HG03558 (cell line): ENCODE measurements around the gene ABLIM2.

Source experiments
- ATAC-seq: cut with Tn5 transposase; IDR thresholded peaks from one replicate; pipeline ENCODE4 v1.9.1; 2021; ENCODE audit warnings: moderate number of reproducible peaks; ENCODE audit not compliant: unreplicated experiment; ENCODE audit errors: extremely low read depth

ABLIM2 gene

DNA sequence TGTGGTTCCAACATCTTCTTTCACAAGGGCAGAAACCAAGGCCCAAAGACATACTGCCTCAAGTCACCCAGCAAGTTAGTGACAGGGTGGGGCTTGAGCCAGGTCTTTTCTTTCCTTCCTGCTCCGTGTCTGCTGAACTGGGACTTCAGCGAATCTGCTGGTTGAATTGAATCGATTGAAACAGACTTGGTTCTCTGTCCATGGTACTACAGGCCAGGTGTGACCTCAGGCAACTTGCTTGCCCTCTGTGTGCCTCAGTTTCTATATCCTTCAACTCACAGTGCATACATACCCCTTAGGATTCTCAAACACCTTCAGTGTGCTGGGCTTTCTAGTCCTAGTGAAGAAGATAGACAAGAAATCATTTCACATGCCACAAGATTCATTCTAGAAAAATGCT lies 2.0 kb upstream of the ABLIM2 start:
- ATAC-seq = no peak

- ATAC-seq = no peak
These were observed 1.6 kb upstream of the ABLIM2 start for GRCh38 chr4:8160233-8160560.

GRCh38 chr4:8159537-8160232 lies 1.1 kb upstream of the ABLIM2 start:
- ATAC-seq = no peak

DNA sequence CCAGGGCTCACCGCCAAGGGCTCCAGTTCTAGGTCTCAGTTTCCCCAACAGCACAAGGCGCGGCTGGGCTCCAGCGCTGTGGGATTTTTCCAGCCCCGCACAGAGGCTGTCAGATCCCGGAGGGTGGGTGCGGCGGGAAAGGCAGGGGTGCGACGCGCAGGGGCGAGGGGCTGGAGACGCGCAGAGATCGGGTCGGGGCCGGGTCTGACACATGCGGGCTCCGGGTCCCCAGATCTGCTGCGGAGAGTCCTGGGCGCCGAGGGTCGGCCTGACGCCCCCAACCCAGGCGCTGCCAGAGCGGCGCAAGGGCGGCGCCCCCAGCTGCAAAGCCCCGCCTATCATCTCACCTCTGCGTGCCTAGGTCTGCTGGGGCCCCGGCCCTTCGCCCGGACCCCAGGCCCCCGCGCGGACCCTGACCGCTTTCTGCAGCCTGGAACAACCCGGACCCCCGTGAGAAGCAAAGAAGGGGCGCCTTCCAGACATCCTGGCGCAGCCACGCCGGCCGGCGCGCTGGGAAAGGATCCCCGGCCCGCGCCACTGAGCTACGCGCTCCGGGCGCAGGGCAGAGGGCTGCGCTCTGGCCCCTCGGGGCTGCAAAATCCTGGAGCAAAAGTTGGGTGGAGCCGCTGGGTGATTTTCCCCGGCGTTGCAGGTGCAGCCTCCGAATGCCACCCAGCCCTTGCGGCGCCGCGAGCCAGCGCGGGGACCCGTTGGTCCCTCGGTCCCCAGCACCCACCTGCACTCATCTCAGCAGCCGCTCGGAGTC lies 486 bp downstream of the ABLIM2 start:
- ATAC-seq = no peak

DNA sequence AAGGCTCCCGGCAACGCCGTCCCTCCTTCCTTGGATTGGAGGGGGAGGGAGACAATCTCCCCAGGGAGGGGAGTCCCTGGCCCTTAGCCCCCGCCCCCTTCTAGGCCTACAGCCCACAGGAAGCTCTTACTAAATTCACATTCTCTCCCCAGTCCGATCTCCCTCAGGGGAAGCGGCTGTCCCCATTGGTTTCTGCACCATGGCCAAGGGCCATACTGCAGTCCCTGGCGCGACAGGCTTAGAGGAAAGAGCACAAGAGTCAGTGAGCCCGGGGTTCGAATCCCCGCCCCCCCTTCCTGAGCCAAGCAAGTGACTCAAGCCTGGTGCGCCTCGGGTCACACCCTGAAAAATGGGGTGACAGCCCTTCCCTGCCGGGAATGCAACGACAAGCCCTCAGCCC lies 1.1 kb downstream of the ABLIM2 start:
- ATAC-seq = no peak

DNA sequence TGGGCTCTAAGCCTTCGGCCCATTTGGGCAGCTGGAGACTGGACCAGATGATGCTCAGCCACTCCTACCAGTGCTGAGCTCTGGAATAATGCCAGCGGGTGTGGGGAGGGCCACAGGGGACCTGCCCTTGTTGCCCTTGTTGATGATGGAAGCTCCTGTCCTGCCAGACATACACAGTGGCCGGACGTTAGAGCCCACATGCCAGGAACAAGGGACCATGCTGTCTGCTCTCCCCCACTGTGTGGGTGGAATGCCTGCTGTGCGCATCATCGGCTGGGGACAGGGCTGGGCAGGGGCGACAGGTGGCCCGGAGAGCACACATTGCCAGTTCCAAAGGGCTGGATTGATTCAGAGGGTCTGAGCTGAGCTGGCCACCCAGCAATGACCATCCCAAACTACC lies 2.0 kb downstream of the ABLIM2 start:
- no peak for ATAC-seq

GRCh38 chr4:8155660-8156421 lies 2.8 kb downstream of the ABLIM2 start:
- ATAC-seq = no peak

GRCh38 chr4:8155048-8155447 lies 3.6 kb downstream of the ABLIM2 start:
- no peak for ATAC-seq

GRCh38 chr4:8153441-8153840 lies 5.2 kb downstream of the ABLIM2 start:
- no peak for ATAC-seq

GRCh38 chr4:8152865-8153257 lies 5.8 kb downstream of the ABLIM2 start:
- no peak for ATAC-seq

DNA sequence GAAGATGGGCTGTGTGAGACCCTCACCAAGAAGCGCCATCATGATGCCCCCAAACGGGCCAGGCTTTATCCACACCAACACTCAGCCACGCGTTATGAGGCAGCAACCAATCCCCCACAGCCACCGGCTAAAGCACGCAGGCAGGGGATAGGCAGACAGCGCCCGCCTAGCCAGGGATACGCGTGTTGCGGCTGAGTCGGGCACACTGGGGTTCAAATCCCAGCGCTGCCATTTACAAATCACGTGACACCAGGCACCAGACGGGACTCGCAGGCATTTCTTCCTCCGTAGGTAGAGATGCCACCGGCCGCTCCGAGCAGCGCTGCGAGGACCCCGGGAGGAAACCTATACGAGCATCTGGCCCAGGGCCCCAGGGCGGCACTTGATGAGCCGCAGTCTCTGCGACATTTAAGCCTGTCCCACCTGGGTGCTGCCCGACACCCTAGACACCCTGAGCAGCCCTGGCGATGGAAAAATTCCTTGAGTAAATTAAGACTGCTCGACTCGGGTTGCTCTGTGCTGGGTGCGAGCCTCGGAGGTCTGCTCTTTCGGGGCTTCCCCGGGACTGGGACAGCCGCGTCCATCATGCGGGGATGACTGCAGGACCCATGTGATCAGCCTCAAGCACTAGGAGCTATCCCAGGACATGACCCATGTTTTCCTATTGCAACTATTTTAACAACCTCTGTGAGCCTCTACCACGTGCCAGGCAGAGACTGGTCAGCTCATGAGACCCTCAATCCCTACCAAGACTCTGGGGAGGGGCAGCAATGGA lies 6.3 kb downstream of the ABLIM2 start:
- ATAC-seq = no peak

- no peak for ATAC-seq
These were observed 7.4 kb downstream of the ABLIM2 start for GRCh38 chr4:8151165-8151650.

GRCh38 chr4:8150152-8151090 lies 8.2 kb downstream of the ABLIM2 start:
- ATAC-seq = no peak

DNA sequence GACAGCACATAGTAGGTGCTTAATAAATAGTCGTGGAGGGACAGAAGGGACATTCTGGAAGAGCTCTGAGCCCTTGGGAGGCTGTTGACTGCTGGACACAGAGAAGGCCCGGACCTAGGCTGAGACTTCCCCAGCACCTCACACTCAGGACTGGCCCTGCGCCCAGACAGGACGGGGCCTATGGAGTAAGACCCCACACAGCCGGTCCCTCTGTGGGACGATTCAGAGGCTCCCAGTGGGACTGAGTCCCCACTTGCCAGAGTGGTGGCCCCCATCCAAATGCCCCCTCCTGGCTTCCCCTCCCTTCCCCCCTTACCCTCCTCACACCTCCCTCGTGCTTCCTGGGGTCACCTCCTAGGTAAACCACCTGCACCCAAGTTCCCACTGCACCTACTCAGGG lies 8.9 kb downstream of the ABLIM2 start:
- ATAC-seq = no peak

- no peak for ATAC-seq
These were observed 9.7 kb downstream of the ABLIM2 start for GRCh38 chr4:8148785-8149435.

- ATAC-seq = no peak
These were observed 10.5 kb downstream of the ABLIM2 start for GRCh38 chr4:8148159-8148558.

- no peak for ATAC-seq
These were observed 11.2 kb downstream of the ABLIM2 start for GRCh38 chr4:8147231-8147970.

DNA sequence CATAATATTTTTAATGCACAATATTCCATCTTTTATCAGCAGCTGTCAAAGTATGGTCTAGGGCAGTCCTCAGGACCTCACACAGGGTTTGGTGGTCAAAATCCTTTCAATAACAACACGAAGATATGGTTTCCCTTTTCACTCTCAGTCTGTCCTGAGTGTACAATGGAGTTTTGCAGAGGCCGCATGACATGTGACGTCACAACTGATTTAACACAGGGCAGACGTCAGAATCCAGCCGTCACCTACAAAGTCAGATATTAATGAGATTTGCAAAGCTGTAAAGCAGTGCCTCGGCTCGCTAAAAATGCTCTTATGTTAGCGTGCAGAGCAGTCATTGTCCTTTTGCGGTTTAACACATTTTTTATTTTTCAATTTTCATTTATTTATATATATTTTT lies 12.5 kb downstream of the ABLIM2 start:
- no peak for ATAC-seq
